Gastroesophageal sphincter (tissue), 4 donors: Measurements from ENCODE around the gene P3H3. TPM values are rescaled to one million over a fixed set of nuclear protein-coding genes. Genes with fewer than 3 reads are reported as not detected.

Source experiments
- ATAC-seq: fragments of 150-250 bp; one replicate; pipeline ENCODE4 v1.9.1; 2016; ENCODE audit warnings: mild to moderate bottlenecking, moderate library complexity
- H3K27ac ChIP-seq, 4 donors: fragments of 200-600 bp; sonication (generic) in 3 of 4; 1 replicate in 3 of 4; 2 replicates in 1 of 4; pipeline ENCODE4 v1.5.1; 2016 to 2019
- H3K27me3 ChIP-seq: fragments of 200-600 bp; sonication (generic); one replicate; pipeline ENCODE4 v1.5.1; 2019
- H3K36me3 ChIP-seq, 2 donors: fragments of 200-600 bp; sonication (generic); one replicate each; pipeline ENCODE4 v1.5.1; 2019; ENCODE audit warnings: control low read depth in 1 of 2
- H3K4me1 ChIP-seq, 3 donors: fragments of 200-600 bp; sonication (generic); 1 replicate in 2 of 3; 2 replicates in 1 of 3; pipeline ENCODE4 v1.5.1; 2016 to 2019; ENCODE audit warnings: control low read depth in 2 of 3
- H3K4me3 ChIP-seq, 2 donors: fragments of 200-600 bp; sonication (generic); one replicate each; pipeline ENCODE4 v1.5.1; 2019; ENCODE audit warnings: mild to moderate bottlenecking in 1 of 2, moderate library complexity in 1 of 2
- H3K9me3 ChIP-seq, 3 donors: fragments of 200-600 bp; sonication (generic); one replicate each; pipeline ENCODE4 v1.5.1; 2017 to 2019; ENCODE audit warnings: control low read depth in 2 of 3
- CTCF ChIP-seq, 4 experiments: fragments of 200-600 bp in 2 of 4; fragments of 450-650 bp in 2 of 4; sonication (generic) in 1 of 4; IDR thresholded peaks; one replicate each; pipeline ENCODE4 v1.5.1; 2017 to 2019; ENCODE audit warnings: antibody characterized with exemption in 4 of 4, mild to moderate bottlenecking in 2 of 4, moderate library complexity in 2 of 4
- EP300 ChIP-seq: sonication (generic); formaldehyde crosslinking; IDR thresholded peaks from one replicate; pipeline ENCODE4 v1.6.1; 2017; ENCODE audit warnings: antibody characterized with exemption, mild to moderate bottlenecking
- POLR2A ChIP-seq, 2 donors: fragments of 450-650 bp; IDR thresholded peaks; one replicate each; pipeline ENCODE4 v1.6.1; 2017; ENCODE audit warnings: antibody characterized with exemption in 2 of 2, mild to moderate bottlenecking in 2 of 2, moderate library complexity in 1 of 2
- POLR2AphosphoS5 ChIP-seq: sonication (generic); formaldehyde crosslinking; IDR thresholded peaks from one replicate; pipeline ENCODE4 v1.6.1; 2017; ENCODE audit warnings: antibody characterized with exemption
- WGBS, 2 donors: methylation state at CpG; one replicate each; pipeline ENCODE4 v1.1.5; 2018; ENCODE audit warnings: low coverage in 1 of 2; 5-methylcytosine and 5-hydroxymethylcytosine counted together
- total RNA-seq, 4 donors: library from RNA; depleted of rRNA; stranded (reverse); fragments of >200 nt; gene quantifications; one replicate each; pipeline ENCODE4 v1.1.0, GENCODE V29; 2016

The P3H3 gene
- total RNA-seq, 4 donors from 2014 or later = 17.3 to 28.3 (median 23.0) TPM

- no peak for ATAC-seq
- H3K36me3 ChIP-seq = peaks cover 0 to 66% of the 10 kb centered on the region in 2 donors
Measured at GRCh38 chr12:6846316-6846869, 18.2 kb downstream of the P3H3 start.

GRCh38 chr12:6847676-6848075, 19.5 kb downstream of the P3H3 start:
- Histone ChIP-seq H3K27ac (no peak overlapping the region), H3K36me3 (peaks cover 0 to 54% of the 10 kb centered on the region in 2 donors), H3K4me1 (peaks cover 0 to 8% (median 0%) of the 10 kb centered on the region in 3 donors), H3K4me3 (no peak overlapping the region), H3K9me3 (no peaks in the 10 kb centered on the region), H3K27me3 (no peaks in the 10 kb centered on the region)
- TF ChIP-seq EP300 (no peak), POLR2A (IDR thresholded peaks at IDR 0.05) (no peak), CTCF (IDR thresholded peaks at IDR 0.05) (no peak), POLR2AphosphoS5 (no peak)
- 79 to 94% methylated on average over 2 of the region's 2 CpGs for WGBS, 2 donors
- no peak for ATAC-seq

More at GRCh38 chr12:6846316-6846869, 18.2 kb downstream of the P3H3 start:
- H3K27me3 ChIP-seq = no peaks in the 10 kb centered on the region
- H3K4me1 ChIP-seq = peaks cover 0 to 7% (median 0%) of the 10 kb centered on the region in 3 donors
- 65 to 100% methylated on average over 1 to 3 of the region's 7 CpGs for WGBS, 2 donors
- H3K27ac ChIP-seq = no peak overlapping the region
- H3K9me3 ChIP-seq = no peaks in the 10 kb centered on the region
- TF ChIP-seq CTCF (IDR thresholded peaks at IDR 0.05) (no peak), EP300 (no peak), POLR2A (IDR thresholded peaks at IDR 0.05) (no peak), POLR2AphosphoS5 (no peak)
- H3K4me3 ChIP-seq = no peak overlapping the region

- WGBS, 2 donors = 90 to 100% methylated on average over 1 to 2 of the region's 2 CpGs
- Histone ChIP-seq H3K27ac (no peak overlapping the region), H3K36me3 (peaks cover 0 to 37% of the 10 kb centered on the region in 2 donors), H3K9me3 (no peaks in the 10 kb centered on the region), H3K4me3 (no peak overlapping the region), H3K4me1 (peaks cover 0 to 26% (median 10%) of the 10 kb centered on the region in 3 donors), H3K27me3 (no peaks in the 10 kb centered on the region)
- ATAC-seq = no peak
- no peak for TF ChIP-seq CTCF (IDR thresholded peaks at IDR 0.05)
- TF ChIP-seq EP300 = no peak
- TF ChIP-seq POLR2AphosphoS5 = no peak
- TF ChIP-seq POLR2A (IDR thresholded peaks at IDR 0.05) = no peak
Measured at GRCh38 chr12:6849427-6849826, 21.2 kb downstream of the P3H3 start.

- WGBS, 2 donors = 42 to 66% methylated on average over 3 of the region's 10 CpGs
- Histone ChIP-seq H3K36me3 (peaks cover 0 to 31% of the 10 kb centered on the region in 2 donors), H3K27me3 (no peaks in the 10 kb centered on the region), H3K4me3 (no peak overlapping the region), H3K4me1 (peaks cover 0 to 32% (median 10%) of the 10 kb centered on the region in 3 donors), H3K27ac (no peak overlapping the region), H3K9me3 (no peaks in the 10 kb centered on the region)
- no peak for ATAC-seq
- TF ChIP-seq POLR2A (IDR thresholded peaks at IDR 0.05) = no peak
Measured at GRCh38 chr12:6849976-6850560, 21.9 kb downstream of the P3H3 start.

- Histone ChIP-seq H3K27ac (peak overlapping the region in 3 of 4 donors; percentile 5 to 98 (median 87)), H3K4me3 (peak overlapping the region in 1 of 2 donors; percentile 76), H3K4me1 (peaks cover 0 to 34% (median 10%) of the 10 kb centered on the region in 3 donors), H3K27me3 (no peaks in the 10 kb centered on the region), H3K36me3 (peaks cover 0 to 31% of the 10 kb centered on the region in 2 donors), H3K9me3 (no peaks in the 10 kb centered on the region)
- no peak for ATAC-seq
- TF ChIP-seq POLR2AphosphoS5 (no peak), EP300 (no peak), CTCF (IDR thresholded peaks at IDR 0.05) (no peak)
- WGBS, 2 donors = 11% methylated on average over 4 of the region's 16 CpGs; no CpG with 5 or more reads in 1 of the 2 donors
Measured at GRCh38 chr12:6850796-6851152, 22.6 kb downstream of the P3H3 start.
